PC-9 (cell line): ENCODE results near the gene NOTCH3. TPM values are rescaled to one million over a fixed set of nuclear protein-coding genes. Genes with fewer than 3 reads are reported as not detected.

Experiments used
- BruUV-seq: library from RNA; stranded (reverse); fragments of 400-500 nt; replicated peaks from 2 replicates; lab custom pipeline; 2021; lab: Mats Ljungman, UMichigan
- CTCF ChIA-PET: fragments of 300-600 bp; sonication (Branson Sonifier 250); formaldehyde crosslinking; loops from one replicate; lab custom pipeline; 2022; ENCODE audit warnings: antibody characterized with exemption; lab: Charles Lee
- POLR2A ChIA-PET: fragments of 300-600 bp; sonication (Branson Sonifier 250); formaldehyde crosslinking; loops from one replicate; lab custom pipeline; 2022; ENCODE audit warnings: antibody characterized with exemption; ENCODE audit not compliant: unreplicated experiment; lab: Charles Lee
- DNase-seq, 2 experiments: peaks; one replicate each; pipeline versions ENCODE4 v3.0.0 to v3.0.0-alpha.2; 2015 to 2022; ENCODE audit warnings: mixed read lengths in 1 of 2
- H2AFZ ChIP-seq: fragments of 200-600 bp; sonication (generic); 2 replicates; pipeline ENCODE4 v1.8.1; 2017; ENCODE audit warnings: antibody characterized with exemption
- H3F3A ChIP-seq: fragments of 200-600 bp; sonication (generic); 2 replicates; pipeline ENCODE4 v1.8.1; 2017; ENCODE audit warnings: antibody characterized with exemption, mild to moderate bottlenecking, low read depth; ENCODE audit not compliant: insufficient read depth
- H3K27ac ChIP-seq: fragments of 200-600 bp; sonication (generic); 2 replicates; pipeline ENCODE4 v1.6.1; 2016; ENCODE audit warnings: mixed run types
- H3K27me3 ChIP-seq: fragments of 200-600 bp; sonication (generic); 2 replicates; pipeline ENCODE4 v1.6.1; 2016; ENCODE audit warnings: low read depth, mixed run types; ENCODE audit not compliant: insufficient read depth
- H3K36me3 ChIP-seq: fragments of 200-600 bp; sonication (generic); 2 replicates; pipeline ENCODE4 v1.6.1; 2016; ENCODE audit warnings: low read depth, mixed run types
- H3K4me1 ChIP-seq: fragments of 200-600 bp; sonication (generic); replicated peaks from 2 replicates; pipeline ENCODE4 v1.6.1; 2016; ENCODE audit warnings: mixed run types; ENCODE audit not compliant: insufficient read depth
- H3K4me2 ChIP-seq: fragments of 200-600 bp; sonication (generic); 2 replicates; pipeline ENCODE4 v1.6.1; 2017; ENCODE audit warnings: mixed run types
- H3K4me3 ChIP-seq: fragments of 200-600 bp; sonication (generic); 2 replicates; pipeline ENCODE4 v1.6.1; 2016; ENCODE audit warnings: mixed run types
- H3K79me2 ChIP-seq: fragments of 200-600 bp; sonication (generic); 2 replicates; pipeline ENCODE4 v1.6.1; 2017; ENCODE audit warnings: low read depth, mixed run types
- H3K9me2 ChIP-seq: fragments of 200-600 bp; sonication (generic); 2 replicates; pipeline ENCODE4 v1.8.1; 2017; ENCODE audit warnings: mild to moderate bottlenecking; ENCODE audit not compliant: insufficient read depth
- H3K9me3 ChIP-seq: fragments of 200-600 bp; sonication (generic); 2 replicates; pipeline ENCODE4 v1.8.1; 2016; ENCODE audit warnings: low read depth; ENCODE audit not compliant: insufficient read depth
- H4K20me1 ChIP-seq: fragments of 200-600 bp; sonication (generic); 2 replicates; pipeline ENCODE4 v1.8.1; 2017; ENCODE audit not compliant: insufficient read depth
- CTCF ChIP-seq: fragments of 200-600 bp; sonication (generic); conservative IDR thresholded peaks from 2 replicates; pipeline ENCODE4 v1.6.1; 2017; ENCODE audit warnings: mixed run types, antibody characterized with exemption, mild to moderate bottlenecking, moderate library complexity
- EZH2 ChIP-seq: fragments of 200-600 bp; sonication (generic); IDR thresholded peaks from 2 replicates; pipeline ENCODE4 v1.8.0; 2017; ENCODE audit warnings: antibody characterized with exemption, low read depth
- intact Hi-C: fragments of 100-400 bp; cut with micrococcal nuclease; formaldehyde crosslinking; loops from one replicate; pipeline ENCODE4 v1.10.0; 2022; ENCODE audit not compliant: unreplicated experiment
- total RNA-seq: library from RNA; stranded (reverse); gene quantifications from 2 replicates; pipeline ENCODE4 v1.2.3, GENCODE V29; 2021

NOTCH3 gene
- total RNA-seq, 1 experiment from 2014 or later = 115 TPM

GRCh38 chr19:15147090-15147489 lies 53.7 kb downstream of the NOTCH3 start:
- peaks cover 5% of the 10 kb centered on the region; the same call in 1 of the 2 replicates for H3K4me1 ChIP-seq
- peaks cover 8% of the 10 kb centered on the region; the same call in 1 of the 2 replicates for H3K9me3 ChIP-seq
- CTCF ChIA-PET = no interaction called here
- DNase-seq = no peak
- H3K9me2 ChIP-seq = no peaks in the 10 kb centered on the region
- BruUV-seq = no TSS peak
- H3K36me3 ChIP-seq = no peaks in the 10 kb centered on the region
- intact Hi-C loops = no loop called here
- no peaks in the 10 kb centered on the region for H3K79me2 ChIP-seq
- TF ChIP-seq CTCF (no peak), EZH2 (no peak)
- H3K27ac ChIP-seq = no peak overlapping the region
- no peak overlapping the region for H2AFZ ChIP-seq
- no peak overlapping the region for H3K4me3 ChIP-seq
- no peaks in the 10 kb centered on the region for H4K20me1 ChIP-seq
- no peak overlapping the region for H3K4me2 ChIP-seq
- H3F3A ChIP-seq = no peaks in the 10 kb centered on the region
- H3K27me3 ChIP-seq = no peaks in the 10 kb centered on the region
- POLR2A ChIA-PET = interaction anchor here (0.6 kb wide), 1 partner anchor 75 kb away, joined by 3 read pairs; no protein-coding TSS in a partner anchor

GRCh38 chr19:15144046-15144646 lies 56.6 kb downstream of the NOTCH3 start:
- no peaks in the 10 kb centered on the region for H4K20me1 ChIP-seq
- no peaks in the 10 kb centered on the region for H3K79me2 ChIP-seq
- no peak overlapping the region for H3K27ac ChIP-seq
- no TSS peak for BruUV-seq
- intact Hi-C loops = no loop called here
- ChIA-PET CTCF (no interaction called here), POLR2A (interaction anchor here (0.7 kb wide), 1 partner anchor 62 kb away, joined by 7 read pairs; no protein-coding TSS in a partner anchor)
- DNase-seq = peak in 1 of 2 experiments; percentile 58
- no peaks in the 10 kb centered on the region for H3K9me2 ChIP-seq
- H3K36me3 ChIP-seq = no peaks in the 10 kb centered on the region
- TF ChIP-seq EZH2 (no peak), CTCF (no peak)
- no peak overlapping the region for H2AFZ ChIP-seq
- H3F3A ChIP-seq = no peaks in the 10 kb centered on the region
- peaks cover 13% of the 10 kb centered on the region; the same call in 1 of the 2 replicates for H3K9me3 ChIP-seq
- no peak overlapping the region for H3K4me3 ChIP-seq
- H3K4me1 ChIP-seq = no peaks in the 10 kb centered on the region
- H3K27me3 ChIP-seq = no peaks in the 10 kb centered on the region
- H3K4me2 ChIP-seq = no peak overlapping the region

DNA sequence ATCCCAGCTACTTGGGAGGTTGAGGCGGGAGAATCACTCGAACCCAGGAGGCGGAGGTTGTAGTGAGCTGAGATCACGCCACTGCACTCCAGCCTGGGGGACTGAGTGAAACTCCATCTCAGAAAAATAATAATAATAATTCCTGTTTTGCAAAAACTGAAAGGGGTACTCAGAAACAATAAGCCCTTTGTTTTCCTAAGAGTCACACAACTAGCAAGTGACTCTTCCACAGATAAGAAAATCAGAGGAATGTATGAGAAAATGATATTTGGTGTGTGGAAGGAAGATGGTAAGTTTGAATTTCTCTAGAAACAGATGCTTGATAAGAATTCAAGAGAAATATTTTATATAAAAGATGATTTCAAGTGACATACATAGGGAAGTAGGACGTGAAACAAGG lies 58.5 kb downstream of the NOTCH3 start:
- Histone ChIP-seq H3K36me3 (no peaks in the 10 kb centered on the region), H3K27ac (no peak overlapping the region), H4K20me1 (no peaks in the 10 kb centered on the region), H3K9me2 (no peaks in the 10 kb centered on the region), H3K79me2 (no peaks in the 10 kb centered on the region), H3K27me3 (no peaks in the 10 kb centered on the region), H3K9me3 (peaks cover 15% of the 10 kb centered on the region; the same call in 1 of the 2 replicates), H2AFZ (no peak overlapping the region), H3K4me3 (no peak overlapping the region), H3F3A (peaks cover 1% of the 10 kb centered on the region; the same call in 1 of the 2 replicates), H3K4me1 (peaks cover 7% of the 10 kb centered on the region), H3K4me2 (no peak overlapping the region)
- no TSS peak for BruUV-seq
- ChIA-PET CTCF (interaction anchor here (0.6 kb wide), 1 partner anchor 119 kb away, joined by 5 read pairs; no protein-coding TSS in a partner anchor), POLR2A (no interaction called here)
- DNase-seq = no peak
- intact Hi-C loops = no loop called here
- TF ChIP-seq EZH2 (no peak), CTCF (no peak)
